ENCODE results near the gene LOXL1. TPM values are rescaled to one million over a fixed set of nuclear protein-coding genes. Genes with fewer than 3 reads are reported as not detected.

Gene LOXL1
- total and polyA plus RNA-seq, 2 experiments from 2014 or later = 44.5 to 136 TPM

DNA sequence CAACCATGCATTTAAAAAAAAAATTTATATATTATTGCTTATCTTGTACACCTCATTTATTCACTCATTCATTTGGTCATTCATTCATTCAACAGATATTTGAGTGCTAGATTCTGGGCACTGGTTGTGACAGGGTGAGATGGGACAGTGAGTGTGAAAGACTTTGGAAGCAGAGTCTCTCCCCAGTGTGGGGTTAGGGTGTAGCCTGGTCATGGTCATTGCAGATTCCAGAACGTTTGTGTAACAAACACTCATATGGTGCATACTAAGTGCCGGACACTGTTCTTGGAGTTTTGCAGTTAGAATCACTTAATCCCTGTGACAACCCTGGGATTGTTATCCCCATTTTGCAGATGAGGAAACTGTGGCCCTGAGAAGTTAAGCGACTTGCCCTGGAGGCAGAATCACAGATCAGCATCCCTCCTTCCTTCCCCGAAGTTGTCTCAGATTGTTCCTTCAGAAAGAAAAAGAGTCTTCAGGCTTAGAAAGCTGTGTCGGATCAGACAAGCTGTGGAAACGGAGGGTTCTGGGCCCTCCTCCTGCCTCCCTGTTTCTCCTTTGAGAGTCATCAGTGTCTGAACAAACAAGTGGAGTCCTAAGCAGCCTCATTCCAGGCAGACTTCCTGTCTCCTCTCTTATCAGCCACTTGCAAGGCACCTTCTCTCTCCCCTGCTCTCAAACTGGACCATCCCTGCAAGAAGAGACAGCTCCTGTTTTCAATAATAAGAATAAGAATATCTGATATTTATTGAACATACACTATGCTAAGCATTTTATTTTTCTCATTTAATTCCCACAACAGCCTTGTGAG is 6.3 kb downstream of the LOXL1 start:
- H3K36me3 ChIP-seq (replicated peaks; ENCODE audit: insufficient read depth, low read depth) = no peaks in the 10 kb centered on the region
- no peak overlapping the region for H3K4me2 ChIP-seq
- peak; percentile 27 for DNase-seq (ENCODE audit: low spot score)
- no peaks in the 10 kb centered on the region for H3K9me3 ChIP-seq (ENCODE audit: low read depth)
- H3K4me1 ChIP-seq (ENCODE audit: insufficient read depth) = peaks cover 21% of the 10 kb centered on the region
- no peak overlapping the region for H3K27ac ChIP-seq
- H3K9me2 ChIP-seq (replicated peaks; ENCODE audit: insufficient read depth) = no peaks in the 10 kb centered on the region
- H2AFZ ChIP-seq = no peak overlapping the region
- WGBS (ENCODE audit: low lambda C conversion rate, missing lambda C conversion rate) = 56% methylated on average over 6 of the region's 6 CpGs
- H4K20me1 ChIP-seq (ENCODE audit: insufficient read depth, poor library complexity, severe bottlenecking) = peaks cover 3% of the 10 kb centered on the region
- H3K79me2 ChIP-seq = peaks cover 23% of the 10 kb centered on the region
- H3K4me3 ChIP-seq = no peak overlapping the region
- no peak for TF ChIP-seq EZH2phosphoT487 (IDR thresholded peaks at IDR 0.05; ENCODE audit: low read depth, severe bottlenecking, unreplicated experiment)
- no peaks in the 10 kb centered on the region for H3K27me3 ChIP-seq

DNA sequence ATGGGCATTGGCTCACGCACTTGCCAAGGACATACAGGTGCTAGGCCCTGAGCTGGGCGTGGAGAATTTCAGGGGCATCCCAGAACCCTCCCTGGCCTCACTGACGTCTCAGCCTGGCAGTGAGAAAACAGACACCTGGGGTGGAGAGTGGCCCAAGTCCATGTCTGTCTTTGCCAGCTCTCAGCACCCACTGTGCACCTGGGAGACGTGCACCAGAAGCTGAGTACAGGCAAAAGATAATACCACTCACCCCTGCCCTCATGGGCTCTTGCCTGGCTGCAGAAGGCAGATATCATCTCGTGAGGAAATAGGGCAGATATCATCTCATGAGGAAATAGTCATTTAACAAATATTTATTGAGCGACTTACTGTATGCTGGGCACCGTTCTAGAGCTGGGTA is 8.0 kb downstream of the LOXL1 start:
- Histone ChIP-seq H3K79me2 (peaks cover 14% of the 10 kb centered on the region), H3K27me3 (no peaks in the 10 kb centered on the region), H3K9me2 (replicated peaks; ENCODE audit: insufficient read depth) (no peaks in the 10 kb centered on the region), H3K9me3 (ENCODE audit: low read depth) (no peaks in the 10 kb centered on the region), H3K27ac (no peak overlapping the region), H3K4me1 (ENCODE audit: insufficient read depth) (peaks cover 15% of the 10 kb centered on the region), H4K20me1 (ENCODE audit: insufficient read depth, poor library complexity, severe bottlenecking) (peaks cover 3% of the 10 kb centered on the region), H3K4me2 (no peak overlapping the region), H2AFZ (no peak overlapping the region), H3K36me3 (replicated peaks; ENCODE audit: insufficient read depth, low read depth) (no peaks in the 10 kb centered on the region), H3K4me3 (no peak overlapping the region)
- TF ChIP-seq EZH2 (IDR thresholded peaks at IDR 0.05; ENCODE audit: borderline replicate concordance) (no peak), EZH2phosphoT487 (IDR thresholded peaks at IDR 0.05; ENCODE audit: low read depth, severe bottlenecking, unreplicated experiment) (no peak)
- TF ChIP-seq, protein P1, sequence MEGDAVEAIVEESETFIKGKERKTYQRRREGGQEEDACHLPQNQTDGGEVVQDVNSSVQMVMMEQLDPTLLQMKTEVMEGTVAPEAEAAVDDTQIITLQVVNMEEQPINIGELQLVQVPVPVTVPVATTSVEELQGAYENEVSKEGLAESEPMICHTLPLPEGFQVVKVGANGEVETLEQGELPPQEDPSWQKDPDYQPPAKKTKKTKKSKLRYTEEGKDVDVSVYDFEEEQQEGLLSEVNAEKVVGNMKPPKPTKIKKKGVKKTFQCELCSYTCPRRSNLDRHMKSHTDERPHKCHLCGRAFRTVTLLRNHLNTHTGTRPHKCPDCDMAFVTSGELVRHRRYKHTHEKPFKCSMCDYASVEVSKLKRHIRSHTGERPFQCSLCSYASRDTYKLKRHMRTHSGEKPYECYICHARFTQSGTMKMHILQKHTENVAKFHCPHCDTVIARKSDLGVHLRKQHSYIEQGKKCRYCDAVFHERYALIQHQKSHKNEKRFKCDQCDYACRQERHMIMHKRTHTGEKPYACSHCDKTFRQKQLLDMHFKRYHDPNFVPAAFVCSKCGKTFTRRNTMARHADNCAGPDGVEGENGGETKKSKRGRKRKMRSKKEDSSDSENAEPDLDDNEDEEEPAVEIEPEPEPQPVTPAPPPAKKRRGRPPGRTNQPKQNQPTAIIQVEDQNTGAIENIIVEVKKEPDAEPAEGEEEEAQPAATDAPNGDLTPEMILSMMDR (IDR thresholded peaks at IDR 0.05; ENCODE audit: poor library complexity) = no peak
- WGBS (ENCODE audit: low lambda C conversion rate, missing lambda C conversion rate) = 90% methylated on average over 7 of the region's 7 CpGs
- no peak for DNase-seq (ENCODE audit: low spot score)

DNA sequence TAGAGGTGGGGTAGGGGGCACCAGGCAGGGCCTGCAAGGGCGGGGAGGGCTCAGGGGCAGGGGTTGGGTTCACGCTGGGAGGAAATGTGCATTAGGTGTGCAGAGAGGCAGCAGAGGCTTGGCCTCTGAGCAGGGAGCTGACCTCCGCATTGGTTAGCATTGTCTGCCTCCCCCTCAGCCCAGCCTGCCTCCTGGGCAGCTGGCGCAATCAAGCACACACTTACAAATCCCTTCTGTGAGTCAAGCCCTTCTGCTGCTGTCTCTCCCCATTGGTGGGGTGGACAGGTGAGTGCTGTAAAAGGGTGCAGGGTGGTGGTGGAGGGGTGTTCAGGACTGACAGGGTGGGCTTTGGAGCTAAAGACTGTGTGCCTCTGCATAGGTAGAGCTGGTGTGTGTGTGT is 9.3 kb downstream of the LOXL1 start:
- Histone ChIP-seq H3K9me2 (replicated peaks; ENCODE audit: insufficient read depth) (no peaks in the 10 kb centered on the region), H3K27me3 (no peaks in the 10 kb centered on the region), H3K4me1 (ENCODE audit: insufficient read depth) (peaks cover 28% of the 10 kb centered on the region), H3K27ac (no peak overlapping the region), H4K20me1 (ENCODE audit: insufficient read depth, poor library complexity, severe bottlenecking) (no peaks in the 10 kb centered on the region), H3K4me2 (no peak overlapping the region), H3K36me3 (replicated peaks; ENCODE audit: insufficient read depth, low read depth) (no peaks in the 10 kb centered on the region), H3K79me2 (peaks cover 13% of the 10 kb centered on the region), H3K9me3 (ENCODE audit: low read depth) (no peaks in the 10 kb centered on the region), H2AFZ (no peak overlapping the region), H3K4me3 (no peak overlapping the region)
- TF ChIP-seq, protein P1 (IDR thresholded peaks at IDR 0.05; ENCODE audit: poor library complexity) = no peak
- TF ChIP-seq EZH2phosphoT487 (IDR thresholded peaks at IDR 0.05; ENCODE audit: low read depth, severe bottlenecking, unreplicated experiment) (no peak), EZH2 (IDR thresholded peaks at IDR 0.05; ENCODE audit: borderline replicate concordance) (no peak)
- 70% methylated on average over 2 of the region's 4 CpGs for WGBS (ENCODE audit: low lambda C conversion rate, missing lambda C conversion rate)
- peak; percentile 38 for DNase-seq (ENCODE audit: low spot score)

DNA sequence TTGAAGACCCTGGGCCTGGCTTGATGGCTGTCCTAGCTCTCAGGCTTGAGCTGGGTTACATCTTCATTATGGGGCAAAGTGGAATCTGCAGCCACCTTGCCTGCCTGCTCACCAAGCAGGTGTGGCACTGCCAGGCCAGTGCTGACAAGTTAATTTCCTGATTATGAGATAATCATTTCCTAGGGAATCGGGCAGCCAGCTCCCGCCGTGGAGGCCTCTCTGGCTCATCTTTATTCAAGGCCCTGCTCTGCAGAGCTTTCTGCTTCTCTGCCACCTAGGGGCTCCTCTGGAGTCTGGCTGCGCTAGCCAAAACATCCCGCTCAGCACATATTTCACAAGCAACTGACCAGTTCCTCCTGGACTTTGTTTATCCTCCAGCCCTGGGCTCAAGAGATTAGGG is 9.9 kb downstream of the LOXL1 start:
- H3K27me3 ChIP-seq = no peaks in the 10 kb centered on the region
- TF ChIP-seq EZH2 (IDR thresholded peaks at IDR 0.05; ENCODE audit: borderline replicate concordance) = no peak
- TF ChIP-seq, protein P1 (IDR thresholded peaks at IDR 0.05; ENCODE audit: poor library complexity) = peak; percentile 16
- H3K27ac ChIP-seq = peak overlapping the region; percentile 37
- peak; percentile 60 for DNase-seq (ENCODE audit: low spot score)
- H4K20me1 ChIP-seq (ENCODE audit: insufficient read depth, poor library complexity, severe bottlenecking) = no peaks in the 10 kb centered on the region
- peaks cover 34% of the 10 kb centered on the region for H3K4me1 ChIP-seq (ENCODE audit: insufficient read depth)
- no peaks in the 10 kb centered on the region for H3K9me3 ChIP-seq (ENCODE audit: low read depth)
- no peak overlapping the region for H3K4me2 ChIP-seq
- no peak overlapping the region for H2AFZ ChIP-seq
- peaks cover 13% of the 10 kb centered on the region for H3K79me2 ChIP-seq
- no peak overlapping the region for H3K4me3 ChIP-seq
- 41% methylated on average over 5 of the region's 5 CpGs for WGBS (ENCODE audit: low lambda C conversion rate, missing lambda C conversion rate)
- H3K36me3 ChIP-seq (replicated peaks; ENCODE audit: insufficient read depth, low read depth) = no peaks in the 10 kb centered on the region
- H3K9me2 ChIP-seq (replicated peaks; ENCODE audit: insufficient read depth) = no peaks in the 10 kb centered on the region

Data from hepatocyte (in vitro differentiated cells).